GM19099 (cell line): Measurements from ENCODE around the gene KCNRG.

ENCODE experiments used
- POLR2A ChIP-seq: IDR thresholded peaks from 3 replicates; pipeline ENCODE4 v1.6.1; 2011; ENCODE audit warnings: low read depth; ENCODE audit not compliant: insufficient read length; ENCODE audit errors: extremely low read depth

KCNRG gene

GRCh38 chr13:49998714-49999624 is 16.3 kb upstream of the KCNRG start:
- no peak for TF ChIP-seq POLR2A

- TF ChIP-seq POLR2A, result no peak
Observed at GRCh38 chr13:50001287-50001686, 14.0 kb upstream of the KCNRG start.

GRCh38 chr13:50006426-50007135 is 8.7 kb upstream of the KCNRG start:
- TF ChIP-seq POLR2A, result no peak

- TF ChIP-seq POLR2A, result no peak
Observed at GRCh38 chr13:50011461-50011860, 3.8 kb upstream of the KCNRG start.

GRCh38 chr13:50012396-50013169 is 2.7 kb upstream of the KCNRG start:
- TF ChIP-seq POLR2A, result no peak

- no peak for TF ChIP-seq POLR2A
Observed at GRCh38 chr13:50014386-50014785, 858 bp upstream of the KCNRG start.

- TF ChIP-seq POLR2A, result no peak
Observed at GRCh38 chr13:50015750-50016149, 506 bp downstream of the KCNRG start.

GRCh38 chr13:50016444-50016843 is 1.2 kb downstream of the KCNRG start:
- no peak for TF ChIP-seq POLR2A

- TF ChIP-seq POLR2A, result no peak
Observed at GRCh38 chr13:50017819-50018218, 2.6 kb downstream of the KCNRG start.

- TF ChIP-seq POLR2A, result no peak
Observed at GRCh38 chr13:50025436-50025835, 10.2 kb downstream of the KCNRG start.

GRCh38 chr13:50026788-50027473 is 11.7 kb downstream of the KCNRG start:
- no peak for TF ChIP-seq POLR2A

GRCh38 chr13:50030315-50030714 is 15.1 kb downstream of the KCNRG start:
- no peak for TF ChIP-seq POLR2A

GRCh38 chr13:50033725-50034124 is 18.5 kb downstream of the KCNRG start:
- no peak for TF ChIP-seq POLR2A

GRCh38 chr13:50037788-50038187 is 22.5 kb downstream of the KCNRG start:
- no peak for TF ChIP-seq POLR2A

GRCh38 chr13:50038266-50038665 is 23.0 kb downstream of the KCNRG start:
- TF ChIP-seq POLR2A, result no peak
